ENCODE data around the gene ETS2.
"Not testable (repeated sequence)": the region's sequence is repeated elsewhere in the genome, so short reads cannot be mapped to it uniquely, and the experiment has no call there.

The ETS2 gene

DNA sequence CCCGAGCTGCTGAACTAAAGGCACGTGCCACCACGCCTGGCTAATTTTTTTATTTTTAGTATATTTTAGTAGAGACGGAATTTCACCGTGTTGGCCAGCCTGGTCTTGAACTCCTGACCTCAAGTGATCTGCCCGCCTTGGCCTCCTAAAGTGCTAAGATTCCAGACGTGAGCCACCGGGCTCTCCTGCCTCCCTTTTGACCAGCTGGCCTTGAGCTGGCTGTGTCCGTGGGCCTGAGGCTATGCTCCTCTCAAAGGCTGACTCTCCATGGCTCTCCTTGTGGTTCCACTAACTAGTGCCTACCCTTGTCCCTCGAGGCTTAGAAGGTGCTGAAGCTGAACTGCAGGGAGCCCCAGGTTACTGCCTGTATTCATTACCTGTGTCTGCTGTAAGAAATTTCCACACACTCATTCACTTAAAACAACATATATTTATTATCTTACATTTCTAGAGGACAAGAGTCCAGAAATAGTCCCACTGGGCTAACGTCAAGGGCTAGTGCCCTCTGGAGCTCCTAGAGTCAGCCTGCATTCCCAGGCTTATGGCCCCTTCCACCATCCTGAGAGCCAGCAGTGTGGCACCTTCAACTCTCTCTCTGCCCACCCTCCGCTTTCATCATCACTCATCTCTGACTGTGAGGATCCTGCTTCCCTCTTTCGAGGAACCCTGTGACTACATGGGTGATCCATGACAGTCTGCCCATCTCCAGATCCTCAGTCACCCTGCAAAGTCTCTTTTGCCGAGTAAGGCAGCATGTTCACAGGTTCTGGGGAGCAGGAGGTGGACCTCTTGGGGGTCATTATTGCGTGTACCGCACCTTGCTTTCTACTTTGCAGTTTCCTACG, 34.9 kb downstream of the ETS2 start:
- TF ChIP-seq MYC (IDR thresholded peaks at IDR 0.05; ENCODE audit: low read depth, low read length) (no peak), MAX (IDR thresholded peaks at IDR 0.05; ENCODE audit: low read depth, low read length) (no peak), POLR2A (IDR thresholded peaks at IDR 0.05; ENCODE audit: extremely low read depth, insufficient read length) (no peak)
- TF ChIP-seq, protein P1, sequence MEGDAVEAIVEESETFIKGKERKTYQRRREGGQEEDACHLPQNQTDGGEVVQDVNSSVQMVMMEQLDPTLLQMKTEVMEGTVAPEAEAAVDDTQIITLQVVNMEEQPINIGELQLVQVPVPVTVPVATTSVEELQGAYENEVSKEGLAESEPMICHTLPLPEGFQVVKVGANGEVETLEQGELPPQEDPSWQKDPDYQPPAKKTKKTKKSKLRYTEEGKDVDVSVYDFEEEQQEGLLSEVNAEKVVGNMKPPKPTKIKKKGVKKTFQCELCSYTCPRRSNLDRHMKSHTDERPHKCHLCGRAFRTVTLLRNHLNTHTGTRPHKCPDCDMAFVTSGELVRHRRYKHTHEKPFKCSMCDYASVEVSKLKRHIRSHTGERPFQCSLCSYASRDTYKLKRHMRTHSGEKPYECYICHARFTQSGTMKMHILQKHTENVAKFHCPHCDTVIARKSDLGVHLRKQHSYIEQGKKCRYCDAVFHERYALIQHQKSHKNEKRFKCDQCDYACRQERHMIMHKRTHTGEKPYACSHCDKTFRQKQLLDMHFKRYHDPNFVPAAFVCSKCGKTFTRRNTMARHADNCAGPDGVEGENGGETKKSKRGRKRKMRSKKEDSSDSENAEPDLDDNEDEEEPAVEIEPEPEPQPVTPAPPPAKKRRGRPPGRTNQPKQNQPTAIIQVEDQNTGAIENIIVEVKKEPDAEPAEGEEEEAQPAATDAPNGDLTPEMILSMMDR (IDR thresholded peaks at IDR 0.05; ENCODE audit: low read depth, low read length): no peak
- DNase-seq (ENCODE audit: low read depth): no peak
- H3K4me3 ChIP-seq (ENCODE audit: low read depth, low read length): no peak overlapping the region

DNA sequence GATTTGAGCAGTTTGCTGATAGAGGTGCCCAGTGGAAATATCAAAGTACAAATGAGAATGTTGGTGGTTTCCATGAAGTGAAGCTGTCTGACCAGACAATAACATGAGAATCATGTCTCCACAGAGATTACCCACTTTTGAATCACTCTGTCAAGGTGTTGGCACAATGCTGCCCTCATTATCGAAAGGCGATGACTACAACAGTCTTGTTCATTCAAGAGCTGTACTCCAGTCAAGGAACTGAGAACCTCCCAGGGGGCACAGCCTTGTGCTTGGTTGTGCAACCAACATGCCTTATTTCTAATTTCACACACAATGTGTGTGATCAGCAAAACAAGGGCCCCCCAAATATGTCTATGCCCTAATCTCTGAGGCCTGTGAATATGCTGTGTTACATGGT, 35.7 kb downstream of the ETS2 start:
- TF ChIP-seq MAX (IDR thresholded peaks at IDR 0.05; ENCODE audit: low read depth, low read length) (no peak), POLR2A (IDR thresholded peaks at IDR 0.05; ENCODE audit: extremely low read depth, insufficient read length) (no peak), MYC (IDR thresholded peaks at IDR 0.05; ENCODE audit: low read depth, low read length) (no peak)
- TF ChIP-seq, protein P1 (IDR thresholded peaks at IDR 0.05; ENCODE audit: low read depth, low read length): no peak
- peak; percentile 57 for DNase-seq (ENCODE audit: low read depth)
- H3K4me3 ChIP-seq (ENCODE audit: low read depth, low read length): no peak overlapping the region

DNA sequence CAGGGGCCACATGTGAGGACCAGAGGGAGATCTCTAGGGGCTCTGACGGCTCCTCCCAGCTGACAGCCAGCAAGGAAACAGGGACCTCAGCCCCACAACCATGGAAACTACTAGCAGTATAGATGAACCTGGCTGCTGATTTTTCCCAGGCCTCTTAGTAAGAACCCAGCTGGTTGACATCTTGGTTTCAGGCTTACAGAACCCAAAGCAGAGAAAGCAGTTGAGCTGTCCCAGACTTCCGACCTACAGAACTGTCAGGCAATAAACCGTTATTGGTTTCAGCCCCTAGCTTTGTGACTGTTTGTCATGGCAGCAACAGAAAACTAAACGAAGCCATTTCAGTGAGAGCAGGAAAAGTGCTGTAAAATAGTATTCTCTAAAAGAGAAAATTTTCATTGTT, 36.4 kb downstream of the ETS2 start:
- TF ChIP-seq, protein P1 (IDR thresholded peaks at IDR 0.05; ENCODE audit: low read depth, low read length): no peak
- TF ChIP-seq MYC (IDR thresholded peaks at IDR 0.05; ENCODE audit: low read depth, low read length) (no peak), POLR2A (IDR thresholded peaks at IDR 0.05; ENCODE audit: extremely low read depth, insufficient read length) (no peak), MAX (IDR thresholded peaks at IDR 0.05; ENCODE audit: low read depth, low read length) (no peak)
- no peak for DNase-seq (ENCODE audit: low read depth)
- H3K4me3 ChIP-seq (ENCODE audit: low read depth, low read length): no peak overlapping the region

DNA sequence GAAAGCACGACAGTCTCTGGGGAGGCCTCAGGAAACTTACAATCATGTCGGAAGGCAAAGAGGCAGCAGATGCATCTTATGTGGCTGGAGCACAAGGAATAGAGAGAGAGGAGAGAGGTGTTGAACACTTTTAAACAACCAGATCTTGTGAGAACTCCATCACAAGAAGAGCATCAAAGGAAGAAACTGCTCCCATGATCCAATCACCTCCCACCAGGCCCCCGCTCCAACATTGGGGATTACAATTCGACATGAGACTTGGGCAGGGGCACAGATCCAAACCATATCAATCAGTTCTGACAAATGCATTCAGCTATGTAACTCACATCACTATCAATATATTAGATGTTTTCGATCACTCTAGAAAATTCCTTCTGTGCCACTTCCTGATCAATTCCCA, 37.6 kb downstream of the ETS2 start:
- DNase-seq (ENCODE audit: low read depth): no peak
- no peak overlapping the region for H3K4me3 ChIP-seq (ENCODE audit: low read depth, low read length)
- TF ChIP-seq MYC (IDR thresholded peaks at IDR 0.05; ENCODE audit: low read depth, low read length): no peak
- TF ChIP-seq, protein P1 (IDR thresholded peaks at IDR 0.05; ENCODE audit: low read depth, low read length): no peak
- TF ChIP-seq MAX (IDR thresholded peaks at IDR 0.05; ENCODE audit: low read depth, low read length): no peak
- TF ChIP-seq POLR2A (IDR thresholded peaks at IDR 0.05; ENCODE audit: extremely low read depth, insufficient read length): no peak

DNA sequence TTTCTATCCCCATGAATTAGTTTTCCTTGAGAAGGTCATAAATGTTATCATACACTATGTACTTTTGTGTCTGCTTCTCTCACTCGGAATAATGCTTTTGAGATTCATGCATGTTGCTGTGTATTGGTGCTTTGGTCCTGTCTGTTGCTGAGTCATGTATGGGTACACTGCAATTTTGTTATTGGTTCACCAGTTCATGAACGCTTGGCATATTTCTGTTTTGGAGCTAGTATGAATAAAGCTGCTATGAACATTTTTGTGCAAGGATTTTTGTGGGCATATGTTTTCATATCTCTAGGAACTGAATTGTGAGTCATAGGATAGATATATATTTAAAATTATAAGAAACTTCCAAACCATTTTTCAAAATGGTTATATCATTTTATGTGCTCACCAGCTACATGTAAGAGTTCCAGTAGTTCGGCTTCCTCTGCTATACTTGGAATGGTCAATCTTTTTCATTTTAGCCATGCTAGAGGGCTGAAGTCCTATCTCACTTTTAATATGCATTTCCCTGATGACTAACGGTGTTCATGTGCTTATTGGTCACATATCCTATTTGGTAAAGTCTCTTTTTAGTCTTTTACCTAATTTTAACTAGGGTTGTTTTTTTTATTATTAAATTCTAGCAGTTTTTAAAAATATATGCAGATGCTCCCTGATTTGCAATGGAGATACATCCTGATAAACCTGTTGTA, 38.2 kb downstream of the ETS2 start:
- no peak overlapping the region for H3K4me3 ChIP-seq (ENCODE audit: low read depth, low read length)
- no peak for DNase-seq (ENCODE audit: low read depth)
- TF ChIP-seq MYC (IDR thresholded peaks at IDR 0.05; ENCODE audit: low read depth, low read length) (no peak), POLR2A (IDR thresholded peaks at IDR 0.05; ENCODE audit: extremely low read depth, insufficient read length) (no peak), MAX (IDR thresholded peaks at IDR 0.05; ENCODE audit: low read depth, low read length) (no peak)
- TF ChIP-seq, protein P1 (IDR thresholded peaks at IDR 0.05; ENCODE audit: low read depth, low read length): no peak

GRCh38 chr21:38845374-38845773, 39.6 kb downstream of the ETS2 start:
- H3K4me3 ChIP-seq (ENCODE audit: low read depth, low read length); DNase-seq (ENCODE audit: low read depth): not testable (repeated sequence)

Data from NB4 (cell line).